Stimulated activated CD4-positive, alpha-beta T cell treated with anti-CD3 and anti-CD28 coated beads, TNF-alpha, amount 100 ng/mL, for 4 hours (primary cell): ENCODE results near the gene PRKCE.
A peak's percentile ranks its signal among the peaks of the same experiment; 100 is the strongest.

Experiments used
- DNase-seq, 3 experiments: peaks; one replicate each; pipeline ENCODE4 v3.0.0-alpha.2; 2020; ENCODE audit warnings: low read depth in 3 of 3

PRKCE gene

GRCh38 chr2:45631955-45632354 lies 19.5 kb upstream of the PRKCE start:
- DNase-seq, result no peak

GRCh38 chr2:45634223-45634622 lies 17.3 kb upstream of the PRKCE start:
- no peak for DNase-seq

GRCh38 chr2:45636008-45636407 lies 15.5 kb upstream of the PRKCE start:
- no peak for DNase-seq

GRCh38 chr2:45637440-45637839 lies 14.0 kb upstream of the PRKCE start:
- DNase-seq, result no peak

GRCh38 chr2:45640576-45640975 lies 10.9 kb upstream of the PRKCE start:
- DNase-seq, result no peak

GRCh38 chr2:45643095-45643494 lies 8.4 kb upstream of the PRKCE start:
- DNase-seq, result no peak

- DNase-seq, result peak; percentile 47 to 80 (median 61)
These were observed 7.6 kb upstream of the PRKCE start for GRCh38 chr2:45643543-45644542.

- no peak for DNase-seq
These were observed 5.2 kb upstream of the PRKCE start for GRCh38 chr2:45646289-45646688.

- no peak for DNase-seq
These were observed 4.1 kb upstream of the PRKCE start for GRCh38 chr2:45647356-45647755.

GRCh38 chr2:45647986-45648520 lies 3.4 kb upstream of the PRKCE start:
- no peak for DNase-seq

GRCh38 chr2:45648636-45649035 lies 2.8 kb upstream of the PRKCE start:
- DNase-seq, result no peak

- no peak for DNase-seq
These were observed 2.0 kb upstream of the PRKCE start for GRCh38 chr2:45649462-45649857.

GRCh38 chr2:45649858-45650811 lies 1.3 kb upstream of the PRKCE start:
- peak; percentile 23 to 34 (median 29) for DNase-seq

- DNase-seq, result peak; percentile 65 to 92 (median 91)
These were observed 542 bp upstream of the PRKCE start for GRCh38 chr2:45650851-45651414.

GRCh38 chr2:45652090-45653031 lies 886 bp downstream of the PRKCE start:
- peak in 1 of 3 experiments; percentile 6 for DNase-seq

GRCh38 chr2:45653122-45653913 lies 1.8 kb downstream of the PRKCE start:
- no peak for DNase-seq

- no peak for DNase-seq
These were observed 2.8 kb downstream of the PRKCE start for GRCh38 chr2:45654250-45654649.

- no peak for DNase-seq
These were observed 10.4 kb downstream of the PRKCE start for GRCh38 chr2:45661828-45662227.

- DNase-seq, result no peak
These were observed 13.3 kb downstream of the PRKCE start for GRCh38 chr2:45664635-45665261.
